Fibroblast of pulmonary artery (primary cell): ENCODE data around the gene GCN1.

Source experiments
- DNase-seq: peaks from one replicate; pipeline ENCODE4 v3.0.0-alpha.2; 2010; ENCODE audit warnings: low read depth
- H3K4me3 ChIP-seq: replicated peaks from 2 replicates; pipeline ENCODE4 v1.5.1; 2011; ENCODE audit warnings: low read depth, mild to moderate bottlenecking, control low read depth, low read length, moderate library complexity
- TF ChIP-seq, protein P1 (sequence below): IDR thresholded peaks from 2 replicates; pipeline ENCODE4 v1.5.1; 2011; ENCODE audit warnings: mild to moderate bottlenecking, control low read depth, low read length, inconsistent platforms; ENCODE audit errors: missing control alignments

The GCN1 gene

DNA sequence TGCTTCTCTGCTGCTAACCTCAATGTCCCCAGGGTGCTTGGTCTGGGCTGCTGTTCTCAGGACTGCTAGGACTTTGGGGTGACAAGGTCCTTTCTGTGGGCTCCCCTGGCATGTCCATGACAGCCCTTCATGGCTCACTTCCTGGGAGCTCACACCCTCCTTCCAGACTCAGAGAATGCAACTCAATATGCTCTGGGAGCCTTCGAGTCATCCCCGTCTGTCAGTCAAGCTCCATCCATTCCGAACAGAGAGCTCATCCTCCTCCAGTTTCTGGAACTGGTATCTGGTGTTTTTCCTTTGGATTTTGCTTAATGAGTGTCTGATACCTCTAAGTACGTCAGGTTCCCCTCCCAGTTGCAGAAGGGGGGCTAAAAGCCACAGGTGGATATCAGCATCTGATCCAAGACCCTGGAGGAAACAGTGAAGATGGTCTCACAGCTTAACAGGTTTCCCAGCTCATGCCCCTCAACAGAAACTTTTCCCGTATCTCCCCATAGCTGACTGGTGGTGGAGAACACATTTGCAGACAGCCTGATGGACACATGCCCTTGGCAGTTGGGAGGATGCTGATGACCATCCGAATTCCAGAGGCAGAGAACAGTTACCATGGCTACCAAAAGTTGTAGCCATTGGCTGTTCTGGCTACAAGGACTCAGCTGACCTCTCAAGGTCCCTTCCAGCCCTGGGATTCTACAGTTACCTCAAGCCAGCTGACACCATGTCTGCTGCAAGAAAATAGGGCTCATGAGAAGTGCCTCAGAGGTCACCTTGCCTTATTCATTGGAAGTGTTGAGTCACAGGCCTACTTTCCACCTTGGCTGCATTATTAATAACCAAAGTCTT, 68.5 kb downstream of the GCN1 start:
- no peak for DNase-seq
- no peak overlapping the region for H3K4me3 ChIP-seq
- TF ChIP-seq, protein P1, sequence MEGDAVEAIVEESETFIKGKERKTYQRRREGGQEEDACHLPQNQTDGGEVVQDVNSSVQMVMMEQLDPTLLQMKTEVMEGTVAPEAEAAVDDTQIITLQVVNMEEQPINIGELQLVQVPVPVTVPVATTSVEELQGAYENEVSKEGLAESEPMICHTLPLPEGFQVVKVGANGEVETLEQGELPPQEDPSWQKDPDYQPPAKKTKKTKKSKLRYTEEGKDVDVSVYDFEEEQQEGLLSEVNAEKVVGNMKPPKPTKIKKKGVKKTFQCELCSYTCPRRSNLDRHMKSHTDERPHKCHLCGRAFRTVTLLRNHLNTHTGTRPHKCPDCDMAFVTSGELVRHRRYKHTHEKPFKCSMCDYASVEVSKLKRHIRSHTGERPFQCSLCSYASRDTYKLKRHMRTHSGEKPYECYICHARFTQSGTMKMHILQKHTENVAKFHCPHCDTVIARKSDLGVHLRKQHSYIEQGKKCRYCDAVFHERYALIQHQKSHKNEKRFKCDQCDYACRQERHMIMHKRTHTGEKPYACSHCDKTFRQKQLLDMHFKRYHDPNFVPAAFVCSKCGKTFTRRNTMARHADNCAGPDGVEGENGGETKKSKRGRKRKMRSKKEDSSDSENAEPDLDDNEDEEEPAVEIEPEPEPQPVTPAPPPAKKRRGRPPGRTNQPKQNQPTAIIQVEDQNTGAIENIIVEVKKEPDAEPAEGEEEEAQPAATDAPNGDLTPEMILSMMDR, result no peak

DNA sequence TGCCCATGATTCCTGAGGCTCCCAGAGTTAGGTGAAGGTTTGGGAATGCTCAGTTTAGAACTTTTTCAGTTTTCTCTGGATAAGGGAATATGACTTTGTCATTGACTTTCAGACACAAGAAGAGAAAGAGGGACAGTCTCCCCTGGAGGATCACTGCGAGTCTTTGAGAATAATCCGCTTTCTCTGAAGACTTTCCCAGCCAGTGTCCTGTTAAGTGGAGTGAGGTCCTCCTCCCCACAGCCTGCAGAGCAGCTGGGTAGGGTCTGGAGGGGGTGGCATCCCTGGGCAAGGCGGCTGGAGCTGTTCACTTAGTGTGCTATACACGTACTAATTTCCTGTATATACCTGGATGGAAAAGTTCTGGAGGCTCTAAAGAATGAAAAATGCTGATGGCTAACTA, 69.5 kb downstream of the GCN1 start:
- TF ChIP-seq, protein P1, result no peak
- DNase-seq, result no peak

GRCh38 chr12:120121766-120122293, 72.7 kb downstream of the GCN1 start:
- TF ChIP-seq, protein P1, result no peak
- H3K4me3 ChIP-seq, result no peak overlapping the region
- DNase-seq, result no peak

More for the DNA sequence above, 69.5 kb downstream of the GCN1 start:
- no peak overlapping the region for H3K4me3 ChIP-seq

GRCh38 chr12:120121343-120121742, 73.2 kb downstream of the GCN1 start:
- no peak for DNase-seq
- TF ChIP-seq, protein P1, result no peak
- H3K4me3 ChIP-seq, result no peak overlapping the region

GRCh38 chr12:120119271-120119973, 75.1 kb downstream of the GCN1 start:
- H3K4me3 ChIP-seq, result no peak overlapping the region
- no peak for DNase-seq
- TF ChIP-seq, protein P1, result no peak

DNA sequence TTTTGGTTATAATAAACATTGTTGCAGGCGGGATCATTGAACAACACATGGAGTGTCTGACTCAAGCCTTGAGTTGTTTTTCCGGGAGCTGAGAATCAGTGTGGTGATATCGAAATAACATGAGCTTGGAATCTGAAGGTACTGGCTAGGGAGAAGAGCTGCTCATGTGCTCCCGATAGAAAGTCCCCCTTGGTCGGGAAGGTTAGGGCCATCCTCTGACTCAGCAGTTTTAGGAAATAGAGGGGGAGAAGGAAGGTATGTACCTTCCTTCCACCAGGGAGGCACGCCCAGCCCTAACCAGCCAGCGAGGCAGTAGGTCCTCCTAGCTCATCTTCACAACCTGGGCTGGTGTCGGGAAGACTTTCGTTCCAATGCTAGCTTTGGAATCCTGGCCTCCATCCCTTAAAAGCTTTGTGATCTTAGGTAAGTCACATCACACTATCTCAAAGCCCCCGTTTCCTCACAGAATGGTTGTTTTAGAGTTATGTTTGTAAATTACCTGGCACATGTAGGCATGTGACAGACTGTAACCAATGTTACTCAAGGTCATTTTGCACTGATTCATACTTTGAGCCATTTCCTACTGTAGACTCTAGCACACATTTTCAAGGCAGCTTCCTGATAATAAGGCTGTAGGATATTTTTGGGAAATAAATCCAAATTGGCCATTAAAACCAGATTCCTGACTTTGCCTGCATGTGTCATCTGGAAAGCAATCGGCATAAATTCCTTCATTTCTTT, 76.0 kb downstream of the GCN1 start:
- TF ChIP-seq, protein P1, result no peak

More for the DNA sequence above, 76.0 kb downstream of the GCN1 start:
- H3K4me3 ChIP-seq, result peak overlapping the region; percentile 68
- peak; percentile 41 for DNase-seq
